HG03108 (cell line): ENCODE results near the gene SLC10A7.

Experiments
- ATAC-seq: cut with Tn5 transposase; IDR thresholded peaks from one replicate; pipeline ENCODE4 v1.9.1; 2021; ENCODE audit warnings: moderate library complexity; ENCODE audit not compliant: unreplicated experiment

SLC10A7 gene

GRCh38 chr4:146495269-146495668 is 26.5 kb downstream of the SLC10A7 start:
- no peak for ATAC-seq

GRCh38 chr4:146494143-146494542 is 27.6 kb downstream of the SLC10A7 start:
- no peak for ATAC-seq

- no peak for ATAC-seq
These were observed 31.6 kb downstream of the SLC10A7 start for GRCh38 chr4:146490106-146490505.

- ATAC-seq: no peak
These were observed 33.1 kb downstream of the SLC10A7 start for GRCh38 chr4:146488495-146489174.

- ATAC-seq: peak; percentile 76
These were observed 35.2 kb downstream of the SLC10A7 start for GRCh38 chr4:146486565-146486964.

GRCh38 chr4:146485968-146486367 is 35.8 kb downstream of the SLC10A7 start:
- peak; percentile 46 for ATAC-seq

- ATAC-seq: no peak
These were observed 39.0 kb downstream of the SLC10A7 start for GRCh38 chr4:146482788-146483187.

- no peak for ATAC-seq
These were observed 40.5 kb downstream of the SLC10A7 start for GRCh38 chr4:146481246-146481645.

GRCh38 chr4:146478009-146478408 is 43.7 kb downstream of the SLC10A7 start:
- no peak for ATAC-seq

- no peak for ATAC-seq
These were observed 44.7 kb downstream of the SLC10A7 start for GRCh38 chr4:146477054-146477453.

- no peak for ATAC-seq
These were observed 49.3 kb downstream of the SLC10A7 start for GRCh38 chr4:146472404-146472803.

GRCh38 chr4:146470604-146471003 is 51.1 kb downstream of the SLC10A7 start:
- no peak for ATAC-seq

- no peak for ATAC-seq
These were observed 52.7 kb downstream of the SLC10A7 start for GRCh38 chr4:146469022-146469421.

GRCh38 chr4:146465628-146466027 is 56.1 kb downstream of the SLC10A7 start:
- ATAC-seq: no peak

GRCh38 chr4:146462251-146462650 is 59.5 kb downstream of the SLC10A7 start:
- no peak for ATAC-seq

- peak; percentile 67 for ATAC-seq
These were observed 63.1 kb downstream of the SLC10A7 start for GRCh38 chr4:146458594-146458993.

GRCh38 chr4:146456681-146457080 is 65.1 kb downstream of the SLC10A7 start:
- no peak for ATAC-seq

- ATAC-seq: no peak
These were observed 68.4 kb downstream of the SLC10A7 start for GRCh38 chr4:146453181-146453807.

GRCh38 chr4:146450524-146450923 is 71.2 kb downstream of the SLC10A7 start:
- ATAC-seq: peak; percentile 77

- ATAC-seq: no peak
These were observed 75.2 kb downstream of the SLC10A7 start for GRCh38 chr4:146446555-146446954.

GRCh38 chr4:146445198-146446150 is 76.3 kb downstream of the SLC10A7 start:
- no peak for ATAC-seq

GRCh38 chr4:146443525-146443924 is 78.2 kb downstream of the SLC10A7 start:
- no peak for ATAC-seq
